ENCODE measurements around the gene SLC35F1.

DNA sequence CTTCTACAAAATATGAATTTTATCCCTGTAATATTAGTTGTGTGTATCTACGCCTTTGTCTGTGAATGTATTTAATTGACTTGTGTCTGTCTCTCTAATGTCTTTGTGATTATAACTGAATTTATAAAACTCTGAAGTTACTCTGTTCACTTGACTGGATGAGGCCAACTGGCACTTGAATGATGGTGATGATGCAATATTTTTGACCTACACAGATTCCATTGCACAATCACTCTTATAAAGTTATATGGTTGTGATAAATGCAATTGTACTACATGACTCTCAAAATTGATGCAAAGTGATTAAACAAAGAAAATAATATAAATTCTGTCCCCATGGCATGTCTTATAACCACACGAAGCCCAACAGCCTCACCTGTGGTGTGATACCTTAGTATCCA is 353.8 kb downstream of the SLC35F1 start:
- TF ChIP-seq, protein P1, sequence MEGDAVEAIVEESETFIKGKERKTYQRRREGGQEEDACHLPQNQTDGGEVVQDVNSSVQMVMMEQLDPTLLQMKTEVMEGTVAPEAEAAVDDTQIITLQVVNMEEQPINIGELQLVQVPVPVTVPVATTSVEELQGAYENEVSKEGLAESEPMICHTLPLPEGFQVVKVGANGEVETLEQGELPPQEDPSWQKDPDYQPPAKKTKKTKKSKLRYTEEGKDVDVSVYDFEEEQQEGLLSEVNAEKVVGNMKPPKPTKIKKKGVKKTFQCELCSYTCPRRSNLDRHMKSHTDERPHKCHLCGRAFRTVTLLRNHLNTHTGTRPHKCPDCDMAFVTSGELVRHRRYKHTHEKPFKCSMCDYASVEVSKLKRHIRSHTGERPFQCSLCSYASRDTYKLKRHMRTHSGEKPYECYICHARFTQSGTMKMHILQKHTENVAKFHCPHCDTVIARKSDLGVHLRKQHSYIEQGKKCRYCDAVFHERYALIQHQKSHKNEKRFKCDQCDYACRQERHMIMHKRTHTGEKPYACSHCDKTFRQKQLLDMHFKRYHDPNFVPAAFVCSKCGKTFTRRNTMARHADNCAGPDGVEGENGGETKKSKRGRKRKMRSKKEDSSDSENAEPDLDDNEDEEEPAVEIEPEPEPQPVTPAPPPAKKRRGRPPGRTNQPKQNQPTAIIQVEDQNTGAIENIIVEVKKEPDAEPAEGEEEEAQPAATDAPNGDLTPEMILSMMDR (IDR thresholded peaks at IDR 0.05): no peak
- TF ChIP-seq POLR2A (IDR thresholded peaks at IDR 0.05): no peak
